Measurements from ENCODE around the gene WDR48.
A peak's percentile ranks its signal among the peaks of the same experiment; 100 is the strongest.

The WDR48 gene

DNA sequence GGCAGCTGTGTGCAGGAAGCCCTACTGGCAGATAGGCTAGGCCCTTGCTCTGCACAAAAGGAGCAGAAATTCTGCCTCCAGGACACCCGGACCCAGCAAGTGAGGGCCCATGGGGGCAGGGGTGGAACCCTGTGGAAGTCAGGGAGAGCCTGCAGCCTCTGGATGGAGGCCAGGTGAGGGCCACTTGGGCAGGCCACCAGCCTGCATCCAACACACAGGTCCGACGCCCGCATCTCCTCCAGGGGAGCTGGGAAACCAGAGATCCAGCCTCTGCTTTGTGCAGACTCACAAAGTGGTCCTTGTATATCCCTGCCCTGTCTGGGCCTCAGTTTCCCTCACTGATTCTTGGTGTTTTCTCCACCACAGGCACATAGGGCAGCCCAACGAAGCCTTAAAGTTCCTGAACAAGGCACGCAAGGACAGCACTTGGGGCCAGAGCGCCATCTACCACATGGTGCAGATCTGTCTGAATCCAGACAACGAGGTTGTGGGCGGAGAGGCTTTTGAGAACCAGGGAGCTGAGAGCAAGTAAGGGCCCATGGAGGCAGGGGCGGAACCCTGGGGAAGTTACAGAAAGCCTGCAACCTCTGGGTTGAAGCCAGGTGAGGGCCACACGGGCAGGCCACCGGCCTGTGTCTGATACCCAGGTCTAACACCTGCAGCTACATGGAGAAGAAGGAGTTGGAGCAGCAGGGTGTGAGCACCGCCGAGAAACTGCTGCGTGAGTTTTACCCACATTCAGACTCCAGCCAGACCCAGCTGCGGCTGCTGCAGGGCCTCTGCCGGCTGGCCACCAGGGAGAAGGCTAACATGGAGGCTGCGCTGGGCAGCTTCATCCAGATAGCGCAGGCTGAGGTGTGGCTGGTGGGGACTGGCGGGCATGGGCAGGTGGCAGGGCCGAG is 85.0 kb downstream of the WDR48 start:
- no peak overlapping the region for H3K27ac ChIP-seq
- no peak for DNase-seq (ENCODE audit: low read depth, low spot score)

- H3K27ac ChIP-seq = no peak overlapping the region
- no peak for DNase-seq (ENCODE audit: low read depth, low spot score)
Observed at GRCh38 chr3:39137435-39137936, 85.7 kb downstream of the WDR48 start.

DNA sequence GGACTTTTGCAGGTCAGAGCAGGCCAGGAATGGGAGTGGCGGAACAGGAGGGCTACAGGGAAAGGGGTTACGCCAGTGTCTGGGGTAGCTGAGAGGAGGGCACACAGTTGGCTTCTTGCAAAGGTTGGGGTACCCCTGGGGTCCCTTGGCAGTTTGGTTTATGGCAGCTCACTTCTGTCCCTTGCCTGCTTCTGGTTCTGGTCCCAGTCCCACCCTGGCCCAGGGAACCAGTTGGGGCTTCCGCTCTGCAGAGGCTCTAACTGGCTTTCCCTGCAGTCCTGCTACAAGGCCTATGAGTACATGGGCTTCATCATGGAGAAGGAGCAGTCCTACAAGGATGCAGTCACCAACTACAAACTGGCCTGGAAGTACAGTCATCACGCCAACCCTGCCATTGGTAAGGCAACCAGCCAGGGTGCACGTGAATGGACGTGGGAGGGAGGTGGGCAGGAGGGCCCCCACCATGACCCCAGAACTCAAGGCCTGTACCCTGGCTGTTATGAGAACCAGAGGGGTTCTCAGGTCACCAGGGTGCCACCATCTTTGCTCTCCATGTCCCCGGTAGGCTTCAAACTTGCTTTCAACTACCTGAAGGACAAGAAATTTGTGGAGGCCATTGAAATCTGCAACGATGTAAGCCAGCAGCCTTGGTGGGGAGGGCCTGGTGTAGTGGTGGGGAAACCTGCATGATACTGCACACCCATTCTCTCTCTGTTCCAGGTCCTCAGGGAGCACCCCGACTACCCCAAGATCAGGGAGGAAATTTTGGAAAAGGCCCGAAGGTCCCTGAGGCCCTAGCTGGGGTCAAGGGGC is 86.4 kb downstream of the WDR48 start:
- no peak overlapping the region for H3K27ac ChIP-seq
- DNase-seq (ENCODE audit: low read depth, low spot score) = no peak

- H3K27ac ChIP-seq = no peak overlapping the region
- no peak for DNase-seq (ENCODE audit: low read depth, low spot score)
Observed at GRCh38 chr3:39138804-39139415, 87.1 kb downstream of the WDR48 start.

DNA sequence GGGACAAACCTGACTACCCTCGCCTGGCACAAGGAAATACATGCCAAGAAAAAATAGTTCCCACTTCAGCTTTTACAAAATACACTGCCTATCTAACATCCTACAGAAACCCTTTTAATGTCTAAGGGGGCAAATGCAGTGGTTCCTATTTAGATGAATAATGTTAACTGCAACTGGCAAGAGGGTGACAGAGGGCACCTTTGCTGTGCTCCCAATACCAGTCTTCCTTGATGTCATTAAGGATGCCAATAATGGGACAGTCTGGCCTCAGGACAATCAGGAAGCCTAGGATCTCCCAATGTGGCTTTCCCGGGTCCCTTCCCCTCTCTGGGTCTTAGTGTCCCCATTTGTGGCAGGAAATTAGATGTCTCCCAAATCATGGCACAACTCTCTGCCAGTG is 87.6 kb downstream of the WDR48 start:
- no peak overlapping the region for H3K27ac ChIP-seq
- no peak for DNase-seq (ENCODE audit: low read depth, low spot score)

DNA sequence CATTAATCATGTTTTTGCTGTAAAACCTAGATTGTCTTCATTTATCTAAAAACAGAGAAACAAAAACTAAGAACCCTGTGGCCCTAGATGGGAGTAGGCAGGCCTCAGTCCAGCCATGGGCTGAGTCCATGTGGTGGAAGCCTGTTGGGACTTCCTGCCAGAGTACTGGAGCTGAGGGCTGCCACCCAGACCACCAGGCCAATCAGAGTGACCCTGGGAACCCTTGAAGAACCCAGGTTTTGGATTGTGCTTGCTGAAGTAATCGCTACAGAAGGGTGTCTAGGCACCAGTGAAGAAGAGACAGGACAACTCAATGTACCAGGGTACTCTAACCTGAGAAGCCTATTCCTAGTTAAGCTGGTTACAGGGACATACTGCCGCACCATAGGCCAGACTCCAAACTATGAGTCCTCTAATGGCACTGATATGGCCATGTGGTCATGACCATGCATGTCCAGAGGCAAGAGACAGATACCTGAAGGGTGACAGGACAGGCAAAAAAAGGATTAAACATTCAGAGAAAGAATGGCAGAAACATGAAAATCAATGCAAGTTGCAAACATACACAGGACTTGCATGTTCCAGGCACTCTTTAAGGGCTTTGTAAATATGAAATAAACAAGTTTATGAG is 88.6 kb downstream of the WDR48 start:
- peak overlapping the region; percentile 89 for H3K27ac ChIP-seq

GRCh38 chr3:39141171-39141995 is 89.6 kb downstream of the WDR48 start:
- peak; percentile 72 for DNase-seq (ENCODE audit: low read depth, low spot score)
- peak overlapping the region; percentile 89 for H3K27ac ChIP-seq

More for the DNA sequence above, 88.6 kb downstream of the WDR48 start:
- DNase-seq (ENCODE audit: low read depth, low spot score) = no peak

DNA sequence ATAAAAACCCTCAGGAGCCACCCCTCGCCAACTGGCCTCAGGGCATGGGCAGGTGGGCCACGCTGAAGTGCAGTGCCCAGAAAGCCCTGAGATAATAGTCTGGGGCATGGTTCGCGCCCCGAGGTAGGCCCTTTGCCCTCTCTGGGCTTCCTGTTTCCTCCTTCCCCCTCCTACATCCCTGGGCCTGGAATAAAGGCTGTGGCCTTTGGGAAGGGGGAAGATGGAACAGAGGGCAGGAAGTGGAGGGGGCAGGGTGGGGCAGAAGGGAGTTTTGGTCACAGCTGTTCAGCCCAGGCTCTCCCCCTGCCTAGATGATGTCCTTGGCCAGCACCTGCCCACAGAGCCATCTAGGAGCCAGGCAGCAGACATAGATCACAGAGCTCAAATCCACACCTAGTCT is 90.3 kb downstream of the WDR48 start:
- no peak for DNase-seq (ENCODE audit: low read depth, low spot score)
- peak overlapping the region; percentile 89 for H3K27ac ChIP-seq

DNA sequence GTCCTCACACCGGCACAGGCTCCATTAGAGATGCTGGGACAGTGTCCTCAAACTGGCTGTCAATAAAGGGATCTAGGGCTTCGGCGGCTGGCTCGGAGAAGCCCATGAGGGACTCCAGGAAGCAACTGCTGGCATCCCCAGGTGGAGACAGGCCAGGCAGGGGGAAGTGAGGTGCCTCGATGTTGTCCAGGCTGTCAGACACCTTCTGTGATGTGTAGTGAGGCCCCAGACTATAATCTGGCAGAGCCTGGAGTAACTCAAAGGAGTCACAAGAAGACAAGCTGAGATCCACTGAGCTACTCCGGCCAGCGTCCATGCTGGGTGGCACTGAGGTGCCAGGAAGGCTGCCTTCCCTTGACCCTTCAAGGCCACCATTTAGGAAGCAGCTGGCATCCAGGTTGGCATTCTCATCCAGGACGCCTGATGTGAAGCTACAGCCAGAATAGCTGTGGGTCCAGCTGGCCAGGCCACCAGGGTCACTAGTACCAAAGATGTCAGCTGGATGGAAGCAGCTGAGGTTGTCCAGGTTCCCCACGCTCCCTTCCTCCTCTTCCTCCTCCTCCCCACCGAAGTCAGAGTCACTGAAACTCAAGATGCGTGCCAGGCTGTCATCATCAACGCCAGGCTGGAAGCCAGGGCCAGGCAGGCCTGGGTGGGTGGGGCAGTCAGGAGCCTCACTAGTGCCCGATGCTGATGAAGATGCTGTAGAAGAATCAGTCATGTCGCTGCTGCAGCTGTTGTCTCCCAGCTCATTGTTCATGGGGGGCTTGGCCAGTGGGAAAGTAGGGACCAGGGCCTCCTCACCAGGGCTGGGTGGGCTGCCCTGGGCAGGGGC is 91.5 kb downstream of the WDR48 start:
- H3K27ac ChIP-seq = peak overlapping the region; percentile 89
- no peak for DNase-seq (ENCODE audit: low read depth, low spot score)

DNA sequence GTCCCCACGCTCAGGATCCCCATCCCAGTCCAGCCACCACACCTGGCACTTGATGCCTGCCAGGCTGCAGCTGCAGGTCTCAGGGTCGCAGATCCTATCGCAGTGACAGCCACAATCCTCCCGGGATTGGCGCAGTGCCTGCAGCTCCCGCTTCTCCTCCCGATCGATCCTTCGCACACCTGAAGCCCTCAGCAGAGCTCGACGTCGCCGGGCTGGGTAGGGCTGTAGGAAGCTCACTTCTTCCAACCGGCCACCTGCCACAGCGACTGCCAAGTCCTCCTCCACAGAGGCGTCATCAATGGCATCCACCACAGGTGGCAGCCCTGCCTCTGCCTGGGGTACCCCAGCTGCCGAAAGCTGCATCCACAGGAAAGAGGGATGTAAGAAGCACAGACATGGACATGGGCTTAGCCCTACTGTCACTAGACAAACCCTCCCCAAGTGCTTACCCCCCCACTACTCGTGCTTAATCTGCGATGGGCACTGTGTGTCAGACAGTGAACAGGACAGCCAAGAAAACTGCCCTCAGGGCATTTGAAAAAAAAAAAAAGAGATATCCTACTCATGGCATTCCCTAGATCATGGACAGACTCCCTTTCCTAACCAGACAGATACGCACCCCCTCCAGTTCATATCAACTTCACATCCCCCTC is 92.4 kb downstream of the WDR48 start:
- DNase-seq (ENCODE audit: low read depth, low spot score) = no peak
- H3K27ac ChIP-seq = no peak overlapping the region

DNA sequence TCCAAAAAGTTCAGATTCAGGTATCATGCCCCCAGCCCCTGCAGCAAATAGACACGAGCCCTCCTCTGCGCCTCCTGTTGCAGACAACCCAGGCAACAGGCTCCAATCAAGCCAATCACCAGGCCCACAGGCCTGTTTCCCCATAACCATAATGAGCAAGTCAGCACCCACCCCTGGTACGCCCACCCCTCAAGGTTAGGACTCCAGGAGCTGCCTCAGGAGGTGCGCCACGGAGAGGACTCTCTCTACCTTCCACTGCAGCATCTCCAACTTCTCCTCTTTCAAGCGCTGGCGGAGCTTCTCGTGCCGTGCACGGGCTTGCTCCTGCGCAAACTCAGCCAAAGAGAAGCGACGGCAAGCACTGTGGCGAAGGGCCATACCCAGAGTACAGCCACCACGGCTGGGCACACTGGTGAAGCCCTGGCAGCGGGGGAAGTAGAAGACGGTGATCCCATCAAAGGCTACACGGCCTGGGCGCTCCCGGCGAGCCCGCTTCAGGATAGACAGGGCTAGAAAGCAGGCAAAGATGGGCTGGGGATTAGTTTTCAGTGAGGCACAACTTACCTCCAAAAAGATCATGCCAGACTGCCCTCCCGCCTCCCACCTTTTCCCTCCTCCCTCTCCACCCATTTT is 93.0 kb downstream of the WDR48 start:
- no peak for DNase-seq (ENCODE audit: low read depth, low spot score)
- H3K27ac ChIP-seq = no peak overlapping the region

DNA sequence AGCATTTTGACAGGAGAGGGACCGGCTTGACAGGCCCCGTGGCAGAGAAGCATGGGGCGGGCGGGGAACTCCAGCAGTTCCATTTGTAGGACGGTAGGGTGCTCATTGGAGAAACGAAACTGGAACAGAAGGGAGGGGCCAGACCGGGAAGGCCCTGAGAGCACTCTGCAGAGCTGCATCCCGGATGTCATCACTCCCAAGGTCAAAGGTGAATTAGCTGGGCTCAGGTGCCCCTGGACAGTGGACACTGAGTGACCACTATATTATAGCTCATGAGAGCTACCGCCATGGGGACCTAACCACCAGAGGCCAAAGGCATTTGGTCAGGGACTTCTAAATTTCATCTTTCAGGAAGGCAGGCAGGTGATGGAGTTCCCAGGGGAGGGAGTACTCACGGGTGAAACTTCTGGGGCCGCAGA is 94.3 kb downstream of the WDR48 start:
- no peak for DNase-seq (ENCODE audit: low read depth, low spot score)
- H3K27ac ChIP-seq = peak overlapping the region; percentile 73
